Right atrium auricular region (tissue), 2 donors: ENCODE measurements around the gene ERCC6L. TPM values are rescaled to one million over a fixed set of nuclear protein-coding genes. Genes with fewer than 3 reads are reported as not detected.

ENCODE experiments used
- DNase-seq: peaks from one replicate; pipeline ENCODE4 v3.0.0-alpha.2; 2019; ENCODE audit warnings: low spot score
- H3K27ac ChIP-seq, 2 donors: fragments of 200-600 bp; sonication (generic); 1 replicate in 1 of 2; 2 replicates in 1 of 2; pipeline ENCODE4 v1.5.1; 2016 to 2019
- H3K27me3 ChIP-seq, 2 donors: fragments of 200-600 bp; sonication (generic); one replicate each; pipeline versions ENCODE4 v1.5.1 to v1.6.0; 2017 to 2019
- H3K36me3 ChIP-seq: fragments of 200-600 bp; sonication (generic); one replicate; pipeline ENCODE4 v1.5.1; 2016
- H3K4me1 ChIP-seq, 2 donors: fragments of 200-600 bp; sonication (generic); one replicate each; pipeline versions ENCODE4 v1.5.1 to v1.6.0; 2017 to 2019
- H3K4me3 ChIP-seq, 2 donors: fragments of 200-600 bp; sonication (generic); 1 replicate in 1 of 2; 2 replicates in 1 of 2; pipeline ENCODE4 v1.5.1; 2017 to 2019; ENCODE audit warnings: mild to moderate bottlenecking in 1 of 2, moderate library complexity in 1 of 2
- H3K9me3 ChIP-seq, 2 donors: fragments of 200-600 bp; sonication (generic); one replicate each; pipeline ENCODE4 v1.5.1; 2019
- CTCF ChIP-seq, 2 donors: fragments of 200-600 bp; sonication (generic); IDR thresholded peaks; one replicate each; pipeline ENCODE4 v1.5.1; 2019; ENCODE audit warnings: antibody characterized with exemption in 2 of 2
- total RNA-seq, 2 donors: library from RNA; depleted of rRNA; stranded (reverse); fragments of >200 nt; gene quantifications; one replicate each; pipeline ENCODE4 v1.1.0, GENCODE V29; 2016

Gene ERCC6L
- total RNA-seq, 2 donors from 2014 or later, result 0.15 TPM; not detected in 1

- H3K9me3 ChIP-seq, result no peaks in the 10 kb centered on the region
- no peak overlapping the region for H3K27ac ChIP-seq
- no peaks in the 10 kb centered on the region for H3K27me3 ChIP-seq
- H3K4me3 ChIP-seq, result no peak overlapping the region
- no peak for DNase-seq
- no peaks in the 10 kb centered on the region for H3K36me3 ChIP-seq
- no peaks in the 10 kb centered on the region for H3K4me1 ChIP-seq
- TF ChIP-seq CTCF (IDR thresholded peaks at IDR 0.05), result no peak
Observed at GRCh38 chrX:72247206-72247942, 8.5 kb upstream of the ERCC6L start.

GRCh38 chrX:72245461-72246089 is 6.7 kb upstream of the ERCC6L start:
- TF ChIP-seq CTCF (IDR thresholded peaks at IDR 0.05), result peak; percentile 38 to 72
- H3K4me3 ChIP-seq, result no peak overlapping the region
- no peak for DNase-seq

GRCh38 chrX:72243472-72243871 is 4.6 kb upstream of the ERCC6L start:
- TF ChIP-seq CTCF (IDR thresholded peaks at IDR 0.05), result no peak
- no peaks in the 10 kb centered on the region for H3K36me3 ChIP-seq
- no peak for DNase-seq

More at GRCh38 chrX:72245461-72246089, 6.7 kb upstream of the ERCC6L start:
- Histone ChIP-seq H3K9me3 (no peaks in the 10 kb centered on the region), H3K27me3 (no peaks in the 10 kb centered on the region), H3K4me1 (no peaks in the 10 kb centered on the region), H3K36me3 (no peaks in the 10 kb centered on the region), H3K27ac (no peak overlapping the region)

GRCh38 chrX:72240976-72241375 is 2.1 kb upstream of the ERCC6L start:
- Histone ChIP-seq H3K9me3 (no peaks in the 10 kb centered on the region), H3K27ac (no peak overlapping the region), H3K4me3 (no peak overlapping the region), H3K27me3 (no peaks in the 10 kb centered on the region), H3K36me3 (no peaks in the 10 kb centered on the region), H3K4me1 (no peaks in the 10 kb centered on the region)
- TF ChIP-seq CTCF (IDR thresholded peaks at IDR 0.05), result no peak
- DNase-seq, result no peak

More at GRCh38 chrX:72243472-72243871, 4.6 kb upstream of the ERCC6L start:
- Histone ChIP-seq H3K4me3 (no peak overlapping the region), H3K9me3 (no peaks in the 10 kb centered on the region), H3K27ac (no peak overlapping the region), H3K27me3 (no peaks in the 10 kb centered on the region), H3K4me1 (no peaks in the 10 kb centered on the region)

- H3K4me3 ChIP-seq, result no peak overlapping the region
Observed at GRCh38 chrX:72238183-72238582, 644 bp downstream of the ERCC6L start.

More at GRCh38 chrX:72238183-72238582, 644 bp downstream of the ERCC6L start:
- Histone ChIP-seq H3K27me3 (no peaks in the 10 kb centered on the region), H3K36me3 (no peaks in the 10 kb centered on the region), H3K27ac (no peak overlapping the region), H3K9me3 (no peaks in the 10 kb centered on the region), H3K4me1 (no peaks in the 10 kb centered on the region)
- no peak for TF ChIP-seq CTCF (IDR thresholded peaks at IDR 0.05)
- DNase-seq, result no peak
